HK-2 (cell line): ENCODE data around the gene TRIM41.

ENCODE experiments used
- DNase-seq: peaks from one replicate; pipeline ENCODE4 v3.0.0-alpha.2; 2018; ENCODE audit not compliant: unreplicated experiment

Gene TRIM41

GRCh38 chr5:181232593-181232992, 9.5 kb downstream of the TRIM41 start:
- DNase-seq = no peak

- no peak for DNase-seq
These were observed 10.2 kb downstream of the TRIM41 start for GRCh38 chr5:181233088-181233800.

- no peak for DNase-seq
These were observed 10.8 kb downstream of the TRIM41 start for GRCh38 chr5:181233801-181234454.

DNA sequence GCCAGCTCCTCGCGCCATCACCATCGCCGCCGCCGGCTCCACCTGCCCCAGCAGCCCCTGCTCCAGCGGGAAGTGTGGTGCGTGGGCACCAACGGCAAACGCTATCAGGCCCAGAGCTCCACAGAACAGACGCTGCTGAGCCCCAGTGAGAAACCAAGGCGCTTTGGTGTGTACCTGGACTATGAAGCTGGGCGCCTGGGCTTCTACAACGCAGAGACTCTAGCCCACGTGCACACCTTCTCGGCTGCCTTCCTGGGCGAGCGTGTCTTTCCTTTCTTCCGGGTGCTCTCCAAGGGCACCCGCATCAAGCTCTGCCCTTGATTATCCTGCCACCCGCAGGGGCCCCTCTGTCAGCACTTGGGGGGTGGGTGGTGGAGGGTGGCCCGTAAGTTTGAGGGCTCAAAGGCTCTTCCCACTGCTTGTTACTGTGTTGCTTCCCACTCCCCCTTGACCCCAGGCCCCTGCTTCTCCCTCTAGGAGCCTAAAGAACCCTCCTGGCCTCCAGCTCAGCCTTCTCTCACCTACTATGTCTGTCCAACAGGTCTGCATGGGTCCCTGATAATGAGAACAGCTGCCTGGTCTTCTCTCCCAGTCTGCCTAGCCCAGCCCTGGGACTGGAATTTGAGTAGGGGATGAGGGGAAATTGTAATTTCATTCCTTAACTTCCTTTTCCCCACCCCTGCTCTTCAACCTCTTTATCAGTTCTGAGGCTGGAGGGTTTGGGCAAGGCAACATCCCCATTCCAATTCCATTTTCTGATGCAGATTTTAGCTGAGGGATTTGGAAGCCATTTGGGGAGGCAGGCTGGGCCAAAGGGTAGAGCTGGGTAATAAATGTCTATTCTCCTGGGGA, 11.6 kb downstream of the TRIM41 start:
- no peak for DNase-seq

DNA sequence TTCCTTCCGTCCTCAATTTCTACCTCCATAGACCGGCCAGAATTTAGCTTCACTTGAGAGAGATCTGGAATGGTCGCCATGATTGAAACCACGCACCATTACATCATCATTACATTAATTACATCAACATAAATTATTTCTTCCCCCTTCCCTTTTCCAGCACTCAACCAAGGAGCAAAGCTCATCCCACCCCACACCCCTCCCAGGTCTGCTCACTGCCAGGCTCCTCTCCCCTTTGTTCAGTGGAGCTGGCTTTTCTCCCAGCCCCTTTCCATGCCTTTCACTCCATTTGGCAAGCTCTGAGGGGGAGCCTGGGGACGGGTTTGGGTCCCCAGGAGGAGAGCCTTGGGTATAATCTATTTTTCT, 12.2 kb downstream of the TRIM41 start:
- no peak for DNase-seq

- DNase-seq = no peak
These were observed 12.7 kb downstream of the TRIM41 start for GRCh38 chr5:181235689-181236366.

- no peak for DNase-seq
These were observed 13.4 kb downstream of the TRIM41 start for GRCh38 chr5:181236471-181236870.

- no peak for DNase-seq
These were observed 14.0 kb downstream of the TRIM41 start for GRCh38 chr5:181236954-181237641.

GRCh38 chr5:181237729-181238385, 14.8 kb downstream of the TRIM41 start:
- no peak for DNase-seq

DNA sequence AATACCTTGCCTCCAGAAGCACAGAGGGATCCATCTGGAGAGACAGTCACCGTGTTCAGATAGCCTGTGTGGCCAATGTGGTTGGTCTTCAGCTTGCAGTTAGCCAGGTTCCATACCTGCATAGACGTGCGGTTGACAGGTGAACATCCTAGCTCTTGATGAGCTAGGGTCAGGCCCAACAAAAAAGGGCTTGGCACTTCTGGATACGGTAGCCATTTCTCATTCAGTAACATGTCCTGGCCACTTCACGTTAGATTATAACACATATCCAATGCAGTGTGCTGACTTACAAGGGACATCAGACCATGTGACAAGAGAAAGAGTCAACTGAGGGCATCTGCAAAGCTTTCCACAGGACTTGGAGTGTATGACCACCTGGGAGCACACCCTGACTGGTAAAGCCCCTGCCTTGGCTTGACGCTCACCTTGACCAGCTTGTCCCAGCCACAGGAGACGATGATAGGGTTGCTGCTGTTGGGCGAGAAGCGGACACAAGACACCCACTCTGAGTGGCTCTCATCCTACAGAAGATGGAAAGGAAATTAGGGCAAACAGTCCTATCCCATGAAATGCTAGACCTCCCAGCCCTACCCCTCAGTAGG, 16.1 kb downstream of the TRIM41 start:
- no peak for DNase-seq

DNA sequence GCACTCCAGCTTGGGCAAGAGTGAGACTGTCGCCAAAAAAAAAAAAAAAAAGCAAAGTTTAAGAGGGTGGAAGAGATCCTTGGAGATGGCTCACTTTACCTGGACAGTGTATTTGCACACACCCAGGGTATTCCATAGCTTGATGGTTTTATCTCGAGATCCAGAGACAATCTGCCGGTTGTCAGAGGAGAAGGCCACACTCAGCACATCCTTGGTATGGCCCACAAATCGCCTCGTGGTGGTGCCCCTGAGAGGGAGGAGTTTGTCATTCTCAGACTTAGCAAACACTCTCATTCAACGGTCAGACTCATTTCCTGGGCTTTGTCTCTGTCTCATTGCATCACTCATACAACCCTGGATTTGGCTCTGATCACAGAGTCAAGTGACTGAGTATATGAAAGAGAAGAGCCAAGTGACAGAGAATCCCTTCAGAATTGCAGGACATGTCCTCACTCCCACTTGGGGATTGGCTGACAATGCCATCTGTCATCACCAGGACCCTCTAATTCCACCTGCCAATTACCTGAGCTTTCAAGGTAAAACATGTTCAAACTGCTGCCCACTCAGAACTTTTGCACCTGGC, 18.4 kb downstream of the TRIM41 start:
- DNase-seq = peak; percentile 35

DNA sequence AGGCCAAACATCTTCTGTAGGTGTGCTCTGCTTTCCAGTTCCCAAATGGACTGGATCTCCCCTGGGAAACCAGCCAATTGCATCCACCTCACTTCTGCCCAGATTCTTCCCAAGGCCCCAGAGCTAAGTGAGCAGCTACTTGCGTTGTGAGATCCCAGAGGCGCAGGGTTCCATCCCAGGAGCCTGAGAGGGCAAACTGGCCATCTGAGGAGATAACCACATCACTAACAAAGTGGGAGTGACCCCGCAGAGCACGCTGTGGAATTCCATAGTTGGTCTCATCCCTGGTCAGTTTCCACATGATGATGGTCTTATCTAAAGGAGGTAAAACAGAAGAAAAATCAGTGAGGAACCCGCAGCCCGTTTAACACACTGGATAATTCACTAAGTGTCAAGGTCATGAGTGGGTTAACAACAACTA, 19.0 kb downstream of the TRIM41 start:
- no peak for DNase-seq

DNA sequence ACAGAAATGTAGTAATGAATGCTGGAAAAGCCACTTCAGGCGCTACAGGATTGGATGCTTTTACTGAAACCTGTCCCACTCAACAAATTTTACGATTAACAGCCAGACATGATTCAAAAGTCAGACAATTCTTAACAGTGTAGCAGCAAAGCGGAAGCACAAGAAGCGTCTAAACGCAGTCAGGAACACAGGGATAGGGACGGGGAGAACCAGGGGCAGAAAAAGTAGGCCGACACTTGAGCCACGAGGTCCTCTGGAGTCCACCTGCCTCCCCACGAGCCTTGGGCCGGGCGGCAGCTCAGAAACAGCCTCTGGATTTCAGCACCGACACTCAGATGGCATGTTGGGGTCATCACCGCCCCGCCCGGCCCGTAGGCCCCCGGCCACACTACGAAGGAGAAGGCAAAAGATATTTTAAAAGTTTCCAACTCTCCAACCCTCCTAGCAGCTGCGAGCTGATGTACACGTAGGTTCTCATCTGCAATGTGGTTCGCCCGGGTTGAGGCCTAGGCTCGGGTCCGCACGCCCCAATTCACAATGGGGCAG, 20.0 kb downstream of the TRIM41 start:
- DNase-seq = no peak

DNA sequence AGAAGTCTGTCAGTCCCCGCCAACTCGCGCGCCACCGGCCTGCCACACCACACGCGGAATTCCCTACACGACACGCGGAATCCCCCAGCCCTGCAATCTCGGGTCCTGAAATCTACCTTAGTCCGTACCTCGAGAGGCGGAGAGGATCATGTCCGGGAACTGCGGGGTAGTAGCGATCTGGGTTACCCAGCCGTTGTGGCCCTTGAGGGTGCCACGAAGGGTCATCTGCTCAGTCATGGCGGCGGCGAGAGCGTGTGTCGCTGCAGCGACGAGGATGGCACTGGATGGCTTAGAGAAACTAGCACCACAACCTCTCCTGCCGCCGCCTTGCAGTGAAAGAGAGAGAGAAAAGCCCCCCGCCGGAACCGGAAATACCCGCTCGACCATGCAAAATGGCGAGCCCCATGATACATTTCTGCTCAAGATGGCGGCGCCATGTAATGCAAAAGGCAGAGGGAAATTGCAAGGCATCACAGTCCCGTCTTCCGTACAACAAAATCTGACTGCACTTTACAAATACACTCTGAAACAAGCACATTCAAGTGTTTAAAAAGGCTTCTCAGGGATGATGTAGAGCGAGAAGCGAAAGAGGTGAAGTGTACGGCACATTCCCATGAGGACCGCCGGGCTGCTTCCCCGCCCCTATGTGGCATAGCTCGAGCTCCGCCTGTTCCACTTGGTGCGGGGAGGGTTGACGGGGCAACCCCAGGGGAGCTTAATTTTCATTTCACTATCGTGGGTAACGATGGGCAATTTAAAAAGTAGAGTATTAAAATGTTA, 20.7 kb downstream of the TRIM41 start, which contains the start of gene RACK1:
TSS of gene RACK1 (minus strand) at position 343 of the 780 bp plus-strand sequence. CDS start at position 237, 106 bp downstream.
- peak; percentile 81 for DNase-seq

GRCh38 chr5:181245427-181246275, 22.6 kb downstream of the TRIM41 start:
- no peak for DNase-seq

GRCh38 chr5:181246276-181247049, 23.4 kb downstream of the TRIM41 start:
- peak; percentile 85 for DNase-seq

GRCh38 chr5:181248277-181248676, 25.2 kb downstream of the TRIM41 start:
- DNase-seq = no peak
